ENCODE measurements around the gene SPDYC.

- TF ChIP-seq CTCF (IDR thresholded peaks at IDR 0.05; ENCODE audit: insufficient read depth, low read depth, low read length) (no peak), EZH2 (IDR thresholded peaks at IDR 0.05; ENCODE audit: insufficient read depth, low read length) (no peak)
These were observed 24.5 kb downstream of the SPDYC start for GRCh38 chr11:65194564-65194963.

Data from astrocyte (in vitro differentiated cells and primary cell).